SU-DHL-6 (cell line): ENCODE results near the gene FAM3A.

Source experiments
- EZH2phosphoT487 ChIP-seq: fragments of 200-600 bp; sonication (generic), shearing (Covaris generic); conservative IDR thresholded peaks from 2 replicates; pipeline ENCODE4 v1.6.1; 2018; ENCODE audit warnings: mild to moderate bottlenecking, antibody characterized with exemption, low read length, moderate library complexity, mixed read lengths
- TF ChIP-seq, protein P1 (sequence below): fragments of 200-600 bp; sonication (generic); IDR thresholded peaks from one replicate; pipeline ENCODE4 v1.5.1; 2017; ENCODE audit warnings: antibody characterized with exemption, mild to moderate bottlenecking, low read length, moderate library complexity; ENCODE audit not compliant: insufficient read depth, poor library complexity, severe bottlenecking

DNA sequence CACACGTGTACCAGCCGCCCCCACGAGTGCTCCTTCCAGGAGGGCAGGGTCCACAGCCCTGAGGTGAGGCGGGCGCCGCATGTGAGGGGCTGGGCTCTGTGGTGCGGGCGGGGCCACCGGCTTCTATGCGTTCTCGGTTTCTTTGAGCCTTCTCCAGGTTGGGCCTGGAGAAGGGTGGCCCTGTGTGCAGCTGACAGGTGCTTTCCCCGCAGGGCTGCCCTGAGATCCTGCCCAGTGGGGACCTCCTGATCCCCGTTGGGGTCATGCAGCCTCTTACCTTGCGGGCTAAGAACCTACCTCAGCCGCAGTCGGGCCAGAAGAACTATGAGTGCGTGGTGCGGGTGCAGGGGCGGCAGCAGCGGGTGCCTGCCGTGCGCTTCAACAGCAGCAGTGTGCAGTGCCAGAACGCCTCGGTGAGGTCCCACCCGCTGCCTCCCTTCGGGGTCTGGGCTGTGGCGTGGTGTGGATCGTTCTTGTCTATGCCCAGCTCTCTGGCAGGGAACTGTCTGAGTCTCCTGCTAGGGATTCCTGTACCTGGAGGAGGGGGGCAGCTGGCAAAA is 51.1 kb downstream of the FAM3A start:
- TF ChIP-seq, protein P1, sequence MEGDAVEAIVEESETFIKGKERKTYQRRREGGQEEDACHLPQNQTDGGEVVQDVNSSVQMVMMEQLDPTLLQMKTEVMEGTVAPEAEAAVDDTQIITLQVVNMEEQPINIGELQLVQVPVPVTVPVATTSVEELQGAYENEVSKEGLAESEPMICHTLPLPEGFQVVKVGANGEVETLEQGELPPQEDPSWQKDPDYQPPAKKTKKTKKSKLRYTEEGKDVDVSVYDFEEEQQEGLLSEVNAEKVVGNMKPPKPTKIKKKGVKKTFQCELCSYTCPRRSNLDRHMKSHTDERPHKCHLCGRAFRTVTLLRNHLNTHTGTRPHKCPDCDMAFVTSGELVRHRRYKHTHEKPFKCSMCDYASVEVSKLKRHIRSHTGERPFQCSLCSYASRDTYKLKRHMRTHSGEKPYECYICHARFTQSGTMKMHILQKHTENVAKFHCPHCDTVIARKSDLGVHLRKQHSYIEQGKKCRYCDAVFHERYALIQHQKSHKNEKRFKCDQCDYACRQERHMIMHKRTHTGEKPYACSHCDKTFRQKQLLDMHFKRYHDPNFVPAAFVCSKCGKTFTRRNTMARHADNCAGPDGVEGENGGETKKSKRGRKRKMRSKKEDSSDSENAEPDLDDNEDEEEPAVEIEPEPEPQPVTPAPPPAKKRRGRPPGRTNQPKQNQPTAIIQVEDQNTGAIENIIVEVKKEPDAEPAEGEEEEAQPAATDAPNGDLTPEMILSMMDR: no peak
- no peak for TF ChIP-seq EZH2phosphoT487
